ENCODE data around the gene DTX3. TPM values are rescaled to one million over a fixed set of nuclear protein-coding genes. Genes with fewer than 3 reads are reported as not detected.
"Not testable (repeated sequence)": the region's sequence is repeated elsewhere in the genome, so short reads cannot be mapped to it uniquely, and the experiment has no call there.

Gene DTX3
- total RNA-seq, 1 donor from 2014 or later = 29.9 TPM

DNA sequence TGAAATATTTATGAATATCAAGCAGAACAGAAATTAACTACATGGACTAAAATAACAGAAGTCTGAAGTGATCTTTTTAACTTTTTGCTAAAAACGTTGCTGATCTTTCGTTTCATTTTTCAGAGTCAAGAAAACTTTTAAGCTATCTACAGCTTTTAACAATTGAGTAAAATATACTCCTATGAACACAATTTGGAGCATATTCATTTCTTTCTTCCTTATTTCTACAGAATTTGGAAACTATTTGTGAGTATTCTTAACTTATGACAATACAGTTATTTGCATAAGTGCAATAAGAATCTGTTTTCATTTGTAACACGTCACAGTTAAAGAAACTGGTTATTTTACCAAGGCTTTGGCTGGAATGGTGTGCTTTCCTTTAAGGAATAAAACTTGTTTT lies 49.4 kb downstream of the DTX3 start:
- Mint-ChIP-seq H3K27me3 (ENCODE audit: unreplicated experiment) (peaks cover 34% of the 10 kb centered on the region), H3K4me1 (ENCODE audit: unreplicated experiment) (no peaks in the 10 kb centered on the region), H3K27ac (ENCODE audit: unreplicated experiment) (no peak overlapping the region), H3K4me3 (ENCODE audit: unreplicated experiment) (no peak overlapping the region), H3K9me3 (ENCODE audit: unreplicated experiment) (peaks cover 5% of the 10 kb centered on the region), H3K36me3 (ENCODE audit: unreplicated experiment) (no peaks in the 10 kb centered on the region)
- DNase-seq (ENCODE audit: extremely low spot score, unreplicated experiment) = no peak
- TF ChIP-seq, protein P1, sequence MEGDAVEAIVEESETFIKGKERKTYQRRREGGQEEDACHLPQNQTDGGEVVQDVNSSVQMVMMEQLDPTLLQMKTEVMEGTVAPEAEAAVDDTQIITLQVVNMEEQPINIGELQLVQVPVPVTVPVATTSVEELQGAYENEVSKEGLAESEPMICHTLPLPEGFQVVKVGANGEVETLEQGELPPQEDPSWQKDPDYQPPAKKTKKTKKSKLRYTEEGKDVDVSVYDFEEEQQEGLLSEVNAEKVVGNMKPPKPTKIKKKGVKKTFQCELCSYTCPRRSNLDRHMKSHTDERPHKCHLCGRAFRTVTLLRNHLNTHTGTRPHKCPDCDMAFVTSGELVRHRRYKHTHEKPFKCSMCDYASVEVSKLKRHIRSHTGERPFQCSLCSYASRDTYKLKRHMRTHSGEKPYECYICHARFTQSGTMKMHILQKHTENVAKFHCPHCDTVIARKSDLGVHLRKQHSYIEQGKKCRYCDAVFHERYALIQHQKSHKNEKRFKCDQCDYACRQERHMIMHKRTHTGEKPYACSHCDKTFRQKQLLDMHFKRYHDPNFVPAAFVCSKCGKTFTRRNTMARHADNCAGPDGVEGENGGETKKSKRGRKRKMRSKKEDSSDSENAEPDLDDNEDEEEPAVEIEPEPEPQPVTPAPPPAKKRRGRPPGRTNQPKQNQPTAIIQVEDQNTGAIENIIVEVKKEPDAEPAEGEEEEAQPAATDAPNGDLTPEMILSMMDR (IDR thresholded peaks at IDR 0.05) = no peak

DNA sequence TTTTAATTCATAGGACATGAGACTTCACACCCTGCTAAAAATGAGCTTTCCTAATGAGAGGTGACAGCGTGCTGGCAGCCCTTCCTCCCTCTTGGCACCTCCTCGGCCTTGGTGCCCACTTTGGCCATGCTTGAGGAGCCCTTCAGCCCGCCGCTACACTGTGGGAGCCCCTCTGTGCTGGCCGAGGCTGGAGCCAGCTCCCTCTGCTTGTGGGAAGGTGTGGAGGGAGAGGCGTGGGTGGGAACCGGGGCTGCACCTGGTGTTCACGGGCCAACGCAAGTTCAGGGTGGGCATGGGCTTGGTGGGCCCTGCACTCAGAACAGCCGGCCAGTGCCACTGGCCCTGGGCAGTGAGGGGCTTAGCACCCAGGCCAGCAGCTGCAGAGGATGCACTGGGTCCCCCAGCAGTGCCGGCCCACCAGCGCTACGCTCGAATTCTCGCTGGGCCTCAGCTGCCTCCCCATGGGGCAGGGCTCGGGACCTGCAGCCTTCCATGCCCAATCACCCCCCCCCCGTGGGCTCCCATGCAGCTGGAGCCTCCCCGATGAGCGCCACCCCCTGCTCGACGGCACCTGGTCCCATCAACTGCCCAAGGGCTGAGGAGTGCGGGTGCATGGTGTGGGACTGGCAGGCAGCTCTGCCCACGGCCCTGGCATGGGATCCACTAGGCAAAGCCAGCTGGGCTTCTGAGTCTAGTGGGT lies 51.1 kb downstream of the DTX3 start:
- no peak overlapping the region for H3K4me3 Mint-ChIP-seq (ENCODE audit: unreplicated experiment)
- no peak overlapping the region for H3K27ac Mint-ChIP-seq (ENCODE audit: unreplicated experiment)
- H3K4me1 Mint-ChIP-seq (ENCODE audit: unreplicated experiment) = no peaks in the 10 kb centered on the region
- peaks cover 5% of the 10 kb centered on the region for H3K9me3 Mint-ChIP-seq (ENCODE audit: unreplicated experiment)
- peaks cover 37% of the 10 kb centered on the region for H3K27me3 Mint-ChIP-seq (ENCODE audit: unreplicated experiment)
- H3K36me3 Mint-ChIP-seq (ENCODE audit: unreplicated experiment) = no peaks in the 10 kb centered on the region
- TF ChIP-seq, protein P1 (IDR thresholded peaks at IDR 0.05) = no peak
- no peak for DNase-seq (ENCODE audit: extremely low spot score, unreplicated experiment)

DNA sequence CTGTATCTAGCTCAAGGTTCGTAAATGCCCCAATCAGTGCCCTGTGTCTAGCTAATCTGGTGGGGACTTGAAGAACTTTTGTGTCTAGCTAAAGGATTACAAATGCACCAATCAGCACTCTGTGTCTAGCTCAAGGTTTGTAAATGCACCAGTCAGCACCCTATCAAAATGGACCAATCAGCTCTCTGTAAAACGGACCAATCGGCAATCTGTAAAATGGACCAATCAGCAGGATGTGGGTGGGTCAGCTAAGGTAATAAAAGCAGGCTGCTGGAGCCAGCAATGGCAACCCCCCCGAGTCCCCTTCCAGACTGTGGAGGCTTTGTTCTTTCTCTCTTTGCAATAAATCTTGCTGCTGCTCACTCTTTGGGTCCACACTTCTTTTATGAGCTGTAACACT lies 51.8 kb downstream of the DTX3 start:
- H3K4me1 Mint-ChIP-seq (ENCODE audit: unreplicated experiment); DNase-seq (ENCODE audit: extremely low spot score, unreplicated experiment); H3K4me3 Mint-ChIP-seq (ENCODE audit: unreplicated experiment); H3K36me3 Mint-ChIP-seq (ENCODE audit: unreplicated experiment); H3K9me3 Mint-ChIP-seq (ENCODE audit: unreplicated experiment); H3K27ac Mint-ChIP-seq (ENCODE audit: unreplicated experiment): not testable (repeated sequence)
- H3K27me3 Mint-ChIP-seq (ENCODE audit: unreplicated experiment) = peaks cover 37% of the 10 kb centered on the region

DNA sequence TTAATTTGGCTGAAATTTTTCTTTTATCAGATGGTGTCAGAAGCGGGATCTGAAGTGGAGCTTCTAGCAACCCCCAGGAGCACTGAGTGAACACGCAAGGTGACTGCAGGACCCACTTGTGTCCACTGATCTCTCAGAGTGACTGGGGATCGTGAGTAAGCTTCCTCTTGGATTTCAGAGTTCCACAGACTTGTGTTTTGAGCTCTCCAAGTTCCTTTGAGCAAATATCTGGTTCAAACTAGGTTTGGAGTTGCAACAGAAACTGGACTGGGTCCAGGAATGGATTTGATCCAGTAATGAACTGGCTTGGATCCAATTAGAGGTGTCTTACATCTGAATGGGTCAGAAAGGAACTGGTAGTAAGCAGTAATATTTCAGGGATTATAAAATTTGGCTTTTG lies 53.1 kb downstream of the DTX3 start:
- Mint-ChIP-seq H3K27me3 (ENCODE audit: unreplicated experiment) (peaks cover 39% of the 10 kb centered on the region), H3K4me3 (ENCODE audit: unreplicated experiment) (no peak overlapping the region), H3K36me3 (ENCODE audit: unreplicated experiment) (no peaks in the 10 kb centered on the region), H3K9me3 (ENCODE audit: unreplicated experiment) (peaks cover 8% of the 10 kb centered on the region), H3K4me1 (ENCODE audit: unreplicated experiment) (no peaks in the 10 kb centered on the region), H3K27ac (ENCODE audit: unreplicated experiment) (no peak overlapping the region)
- TF ChIP-seq, protein P1 (IDR thresholded peaks at IDR 0.05) = no peak
- no peak for DNase-seq (ENCODE audit: extremely low spot score, unreplicated experiment)

DNA sequence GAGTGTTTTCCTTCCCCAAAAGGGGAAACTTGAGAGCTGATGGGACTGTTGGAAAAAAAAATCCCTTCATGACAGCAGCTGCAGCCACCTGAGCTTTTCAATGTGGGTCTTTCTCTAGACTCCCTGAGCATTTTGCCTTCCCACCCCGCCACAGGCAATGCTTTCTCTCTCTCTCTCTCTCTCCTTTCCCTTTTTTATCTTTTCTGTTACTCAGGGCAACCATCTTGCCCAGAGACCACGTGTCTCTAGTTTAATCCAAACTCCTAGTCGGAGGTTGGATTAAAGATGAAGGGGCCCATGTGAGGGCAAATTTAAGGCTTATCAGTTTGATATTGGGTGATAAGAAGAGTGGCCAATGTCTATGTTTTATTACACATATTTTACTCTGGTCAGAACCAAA lies 54.3 kb downstream of the DTX3 start:
- no peak overlapping the region for H3K4me3 Mint-ChIP-seq (ENCODE audit: unreplicated experiment)
- peaks cover 40% of the 10 kb centered on the region for H3K27me3 Mint-ChIP-seq (ENCODE audit: unreplicated experiment)
- no peaks in the 10 kb centered on the region for H3K4me1 Mint-ChIP-seq (ENCODE audit: unreplicated experiment)
- H3K36me3 Mint-ChIP-seq (ENCODE audit: unreplicated experiment) = no peaks in the 10 kb centered on the region
- no peak for DNase-seq (ENCODE audit: extremely low spot score, unreplicated experiment)
- TF ChIP-seq, protein P1 (IDR thresholded peaks at IDR 0.05) = no peak
- no peak overlapping the region for H3K27ac Mint-ChIP-seq (ENCODE audit: unreplicated experiment)
- peaks cover 6% of the 10 kb centered on the region for H3K9me3 Mint-ChIP-seq (ENCODE audit: unreplicated experiment)

Other genes with a start within 250 kb of the DTX3 start
- gene R3HDM2, start 173.8 kb upstream of the DTX3 start, total RNA-seq = 62.2 and 65.0 TPM in 2 replicates
- not detected in 2 replicates for gene INHBC, start 170.0 kb upstream of the DTX3 start, total RNA-seq
- 1.0 and 1.3 TPM in 2 replicates for gene INHBE, start 149.5 kb upstream of the DTX3 start, total RNA-seq
- 3.5 and 7.7 TPM in 2 replicates for gene GLI1, start 145.0 kb upstream of the DTX3 start, total RNA-seq
- 1.5 and 2.1 TPM in 2 replicates for gene ARHGAP9, start 125.0 kb upstream of the DTX3 start, total RNA-seq
- gene MARS1, start 116.8 kb upstream of the DTX3 start, total RNA-seq = 364 and 401 TPM in 2 replicates
- 89.9 and 95.7 TPM in 2 replicates for gene DDIT3, start 84.3 kb upstream of the DTX3 start, total RNA-seq
- gene MBD6, start 82.0 kb upstream of the DTX3 start, total RNA-seq = 104 and 105 TPM in 2 replicates
- gene DCTN2, start 57.6 kb upstream of the DTX3 start, total RNA-seq = 149 and 155 TPM in 2 replicates
- 0.43 and 0.73 TPM in 2 replicates for gene KIF5A, start 54.8 kb upstream of the DTX3 start, total RNA-seq
- gene PIP4K2C, start 13.6 kb upstream of the DTX3 start, total RNA-seq = 30.4 and 34.9 TPM in 2 replicates
- gene ARHGEF25, start 6.6 kb downstream of the DTX3 start, total RNA-seq = 25.8 and 27.6 TPM in 2 replicates
- 5.6 and 6.9 TPM in 2 replicates for gene B4GALNT1, start 28.4 kb downstream of the DTX3 start, total RNA-seq
- gene OS9, start 89.3 kb downstream of the DTX3 start, total RNA-seq = 338 and 363 TPM in 2 replicates
- gene AGAP2, start 133.9 kb downstream of the DTX3 start, total RNA-seq = 2.4 and 2.6 TPM in 2 replicates
- 36.2 and 37.4 TPM in 2 replicates for gene TSPAN31, start 140.2 kb downstream of the DTX3 start, total RNA-seq
- 137 and 142 TPM in 2 replicates for gene CDK4, start 147.5 kb downstream of the DTX3 start, total RNA-seq
- 19.2 and 21.1 TPM in 2 replicates for gene MARCHF9, start 150.3 kb downstream of the DTX3 start, total RNA-seq
- 1.7 and 2.3 TPM in 2 replicates for gene CYP27B1, start 162.3 kb downstream of the DTX3 start, total RNA-seq
- 22.3 and 23.9 TPM in 2 replicates for gene METTL1, start 167.3 kb downstream of the DTX3 start, total RNA-seq
- 9.8 and 11.8 TPM in 2 replicates for gene EEF1AKMT3, start 167.8 kb downstream of the DTX3 start, total RNA-seq
- gene TSFM, start 178.0 kb downstream of the DTX3 start, total RNA-seq = 23.6 and 28.5 TPM in 2 replicates
- 4.7 and 6.0 TPM in 2 replicates for gene AVIL, start 213.9 kb downstream of the DTX3 start, total RNA-seq
- gene CTDSP2, start 241.9 kb downstream of the DTX3 start, total RNA-seq = 171 and 179 TPM in 2 replicates